SK-N-SH (cell line): ENCODE data around the gene LKAAEAR1. TPM values are rescaled to one million over a fixed set of nuclear protein-coding genes. Genes with fewer than 3 reads are reported as not detected.

Experiments used
- CTCF ChIA-PET: fragments of 300-600, 350-600 bp; formaldehyde crosslinking; extraction: SDS; loops from one replicate; lab custom pipeline; 2021; lab: Yijun Ruan, JAX
- POLR2A ChIA-PET: fragments of 350-600 bp; sonication (Branson Sonifier 250); formaldehyde crosslinking; extraction: SDS; loops from one replicate; lab custom pipeline; 2020; ENCODE audit warnings: antibody characterized with exemption, inconsistent platforms; lab: Yijun Ruan, JAX
- DNase-seq: peaks from one replicate; pipeline ENCODE4 v3.0.0; 2012
- H2AFZ ChIP-seq: fragments of 200-600 bp; sonication (generic); 2 replicates; pipeline ENCODE4 v1.8.1; 2016; ENCODE audit warnings: antibody characterized with exemption, mild to moderate bottlenecking, low read depth
- H3F3A ChIP-seq: fragments of 200-600 bp; sonication (generic); replicated peaks from 2 replicates; pipeline ENCODE3; 2016; ENCODE audit warnings: antibody characterized with exemption, mild to moderate bottlenecking; ENCODE audit not compliant: insufficient read depth
- H3K27ac ChIP-seq, 2 experiments: fragments of 200-500 bp in 1 of 2; fragments of 200-600 bp in 1 of 2; sonication (Bioruptor generic) in 1 of 2; sonication (generic), shearing (Covaris generic) in 1 of 2; 2 replicates each; pipeline versions ENCODE4 v1.5.1 to v1.6.1; 2014 to 2016; ENCODE audit warnings: low read depth in 2 of 2, inconsistent platforms in 1 of 2, low read length in 1 of 2, mild to moderate bottlenecking in 1 of 2, mixed read lengths in 1 of 2
- H3K27me3 ChIP-seq: fragments of 200-600 bp; sonication (generic), shearing (Covaris generic); 2 replicates; pipeline ENCODE4 v1.6.1; 2016; ENCODE audit warnings: mixed run types; ENCODE audit not compliant: insufficient read depth
- H3K36me3 ChIP-seq, 2 experiments: fragments of 200-500 bp in 1 of 2; fragments of 200-600 bp in 1 of 2; sonication (Bioruptor generic) in 1 of 2; sonication (generic) in 1 of 2; replicated peaks in 1 of 2; 2 replicates each; pipeline versions ENCODE3 to v1.5.1; 2014 to 2016; ENCODE audit warnings: low read length in 1 of 2, mild to moderate bottlenecking in 1 of 2; ENCODE audit not compliant: insufficient read depth in 2 of 2, control insufficient read depth in 1 of 2
- H3K4me1 ChIP-seq, 2 experiments: fragments of 200-500 bp in 1 of 2; fragments of 200-600 bp in 1 of 2; sonication (Bioruptor generic) in 1 of 2; sonication (generic), shearing (Covaris generic) in 1 of 2; 2 replicates each; pipeline versions ENCODE4 v1.5.1 to v1.6.1; 2014 to 2016; ENCODE audit warnings: low read depth in 1 of 2, low read length in 1 of 2, mixed run types in 1 of 2; ENCODE audit not compliant: insufficient read depth in 2 of 2, control insufficient read depth in 1 of 2
- H3K4me2 ChIP-seq: fragments of 200-600 bp; sonication (generic), shearing (Covaris generic); 2 replicates; pipeline ENCODE4 v1.6.1; 2017; ENCODE audit warnings: mixed run types
- H3K4me3 ChIP-seq, 2 experiments: fragments of 200-500 bp in 1 of 2; fragments of 200-600 bp in 1 of 2; sonication (Bioruptor generic) in 1 of 2; sonication (generic), shearing (Covaris generic) in 1 of 2; 2 replicates each; pipeline versions ENCODE4 v1.5.1 to v1.8.1; 2014 to 2016; ENCODE audit warnings: low read depth in 2 of 2, inconsistent platforms in 1 of 2, low read length in 1 of 2, mild to moderate bottlenecking in 1 of 2, mixed read lengths in 1 of 2, moderate library complexity in 1 of 2
- H3K79me2 ChIP-seq: fragments of 200-600 bp; sonication (generic); 2 replicates; pipeline ENCODE4 v1.8.1; 2017; ENCODE audit warnings: mild to moderate bottlenecking; ENCODE audit not compliant: insufficient read depth
- H3K9ac ChIP-seq: fragments of 200-600 bp; sonication (generic); 2 replicates; pipeline ENCODE4 v1.6.1; 2017; ENCODE audit warnings: mixed run types
- H3K9me2 ChIP-seq: fragments of 200-600 bp; sonication (generic); 2 replicates; pipeline ENCODE4 v1.6.1; 2017; ENCODE audit warnings: mixed run types
- H3K9me3 ChIP-seq: fragments of 200-600 bp; sonication (generic); 2 replicates; pipeline ENCODE4 v1.6.1; 2017; ENCODE audit warnings: mixed run types, mild to moderate bottlenecking, moderate library complexity
- H4K20me1 ChIP-seq: fragments of 200-600 bp; sonication (generic); 2 replicates; pipeline ENCODE4 v1.6.1; 2017; ENCODE audit warnings: mild to moderate bottlenecking, mixed run types; ENCODE audit not compliant: insufficient read depth
- CTCF ChIP-seq: fragments of 200-600 bp; sonication (generic); IDR thresholded peaks from 2 replicates; pipeline ENCODE4 v1.6.1; 2017; ENCODE audit warnings: antibody characterized with exemption, mild to moderate bottlenecking, moderate library complexity
- ELF1 ChIP-seq: IDR thresholded peaks from 2 replicates; pipeline ENCODE4 v1.4.0; 2012
- EP300 ChIP-seq, 2 experiments: IDR thresholded peaks; 2 replicates each; pipeline versions ENCODE4 v1.4.0 to v1.6.1; 2012; ENCODE audit warnings: borderline replicate concordance in 1 of 2, low read depth in 1 of 2, low read length in 1 of 2
- EZH2phosphoT487 ChIP-seq: fragments of 200-600 bp; sonication (generic); IDR thresholded peaks from 2 replicates; pipeline ENCODE4 v1.6.1; 2017; ENCODE audit warnings: low read depth, mixed run types, mild to moderate bottlenecking, antibody characterized with exemption, moderate library complexity, borderline replicate concordance
- FOSL2 ChIP-seq: IDR thresholded peaks from 2 replicates; pipeline ENCODE4 v1.4.0; 2012; ENCODE audit warnings: low read depth, mild to moderate bottlenecking, moderate library complexity, borderline replicate concordance
- FOXJ3 ChIP-seq: sonication (generic); formaldehyde crosslinking; IDR thresholded peaks from 2 replicates; pipeline ENCODE4 v1.5.1; 2020; ENCODE audit warnings: mild to moderate bottlenecking, missing genetic modification reagents
- FOXM1 ChIP-seq: IDR thresholded peaks from 2 replicates; pipeline ENCODE4 v1.4.0; 2012; ENCODE audit warnings: low read depth, mild to moderate bottlenecking
- POLR2AphosphoS5 ChIP-seq: IDR thresholded peaks from 2 replicates; pipeline ENCODE4 v1.6.1; 2012; ENCODE audit warnings: low read depth, low read length
- RAD21 ChIP-seq: IDR thresholded peaks from 2 replicates; pipeline ENCODE4 v1.6.1; 2012; ENCODE audit warnings: mild to moderate bottlenecking, low read length
- REST ChIP-seq: IDR thresholded peaks from 2 replicates; pipeline ENCODE4 v1.6.1; 2012; ENCODE audit warnings: mild to moderate bottlenecking, low read depth, low read length, moderate library complexity
- SIN3A ChIP-seq: IDR thresholded peaks from 2 replicates; pipeline ENCODE4 v1.6.1; 2012; ENCODE audit warnings: low read depth, mild to moderate bottlenecking, low read length, moderate library complexity, borderline replicate concordance
- TEAD4 ChIP-seq: IDR thresholded peaks from 2 replicates; pipeline ENCODE4 v1.4.0; 2012; ENCODE audit warnings: mild to moderate bottlenecking, borderline replicate concordance; ENCODE audit not compliant: insufficient read depth
- USF1 ChIP-seq: IDR thresholded peaks from 2 replicates; pipeline ENCODE4 v1.4.0; 2012; ENCODE audit warnings: low read depth, borderline replicate concordance
- ZBTB33 ChIP-seq: IDR thresholded peaks from 2 replicates; pipeline ENCODE4 v1.4.0; 2012; ENCODE audit warnings: low read depth, borderline replicate concordance
- WGBS: methylation state at CpG from one replicate; pipeline ENCODE4 v1.1.6; 2017; ENCODE audit warnings: low lambda C conversion rate; 5-methylcytosine and 5-hydroxymethylcytosine counted together
- polyA plus RNA-seq, 3 experiments: library from polyadenylated mRNA; depleted of rRNA; stranded (reverse); fragments of >200 nt; gene quantifications; 2 replicates each; pipeline ENCODE4 v1.2.3, GENCODE V29; 2012

Gene LKAAEAR1
- polyA plus RNA-seq, 1 of the 3 experiments (the other 2 are of a cell fraction), result 0.71 TPM

GRCh38 chr20:64099880-64100565 lies 15.8 kb upstream of the LKAAEAR1 start (continued):
- no peak for TF ChIP-seq CTCF
- no peak for TF ChIP-seq ELF1
- TF ChIP-seq POLR2AphosphoS5, result no peak
- no peak for TF ChIP-seq ZBTB33
- TF ChIP-seq RAD21, result no peak

GRCh38 chr20:64099086-64099786 lies 15.0 kb upstream of the LKAAEAR1 start:
- Histone ChIP-seq H3K4me2 (no peak overlapping the region), H3K4me1 (peaks cover 0 to 2% of the 10 kb centered on the region in 2 experiments; a peak in 1 of 4 replicates), H2AFZ (no peak overlapping the region), H3K27ac (no peak overlapping the region), H3K9ac (no peak overlapping the region), H3F3A (no peaks in the 10 kb centered on the region), H3K9me3 (no peaks in the 10 kb centered on the region), H3K36me3 (no peaks in the 10 kb centered on the region), H3K4me3 (no peak overlapping the region), H4K20me1 (no peaks in the 10 kb centered on the region), H3K9me2 (no peaks in the 10 kb centered on the region), H3K79me2 (no peaks in the 10 kb centered on the region), H3K27me3 (no peaks in the 10 kb centered on the region; the same call in 1 of the 2 replicates)
- TF ChIP-seq EZH2phosphoT487 (no peak), TEAD4 (no peak), EP300 (IDR thresholded peaks at IDR 0.05; ENCODE audit: borderline replicate concordance in 1 of 2, low read depth in 1 of 2, low read length in 1 of 2) (no peak), FOXJ3 (CRISPR knock-in tag) (no peak), REST (no peak), FOXM1 (no peak), FOSL2 (no peak), SIN3A (no peak), USF1 (no peak), ZBTB33 (no peak), CTCF (no peak)
- ChIA-PET POLR2A (no interaction called here), CTCF (interaction anchor here (0.7 to 2.3 kb wide), 5 partner anchors 15 to 39 kb away, joined by 3 to 16 read pairs (median 5); partner anchors contain the start of gene LKAAEAR1)
- WGBS, result 67% methylated on average over 5 of the region's 21 CpGs
- DNase-seq, result no peak
